SK-N-SH (cell line): ENCODE results near the gene POGZ. TPM values are rescaled to one million over a fixed set of nuclear protein-coding genes. Genes with fewer than 3 reads are reported as not detected.

Experiments
- CTCF ChIA-PET: fragments of 300-600, 350-600 bp; formaldehyde crosslinking; extraction: SDS; loops from one replicate; lab custom pipeline; 2021; lab: Yijun Ruan, JAX
- POLR2A ChIA-PET: fragments of 350-600 bp; sonication (Branson Sonifier 250); formaldehyde crosslinking; extraction: SDS; loops from one replicate; lab custom pipeline; 2020; ENCODE audit warnings: antibody characterized with exemption, inconsistent platforms; lab: Yijun Ruan, JAX
- DNase-seq: peaks from one replicate; pipeline ENCODE4 v3.0.0; 2012
- H2AFZ ChIP-seq: fragments of 200-600 bp; sonication (generic); 2 replicates; pipeline ENCODE4 v1.8.1; 2016; ENCODE audit warnings: antibody characterized with exemption, mild to moderate bottlenecking, low read depth
- H3F3A ChIP-seq: fragments of 200-600 bp; sonication (generic); replicated peaks from 2 replicates; pipeline ENCODE3; 2016; ENCODE audit warnings: antibody characterized with exemption, mild to moderate bottlenecking; ENCODE audit not compliant: insufficient read depth
- H3K27ac ChIP-seq, 2 experiments: fragments of 200-500 bp in 1 of 2; fragments of 200-600 bp in 1 of 2; sonication (Bioruptor generic) in 1 of 2; sonication (generic), shearing (Covaris generic) in 1 of 2; 2 replicates each; pipeline versions ENCODE4 v1.5.1 to v1.6.1; 2014 to 2016; ENCODE audit warnings: low read depth in 2 of 2, inconsistent platforms in 1 of 2, low read length in 1 of 2, mild to moderate bottlenecking in 1 of 2, mixed read lengths in 1 of 2
- H3K27me3 ChIP-seq: fragments of 200-600 bp; sonication (generic), shearing (Covaris generic); 2 replicates; pipeline ENCODE4 v1.6.1; 2016; ENCODE audit warnings: mixed run types; ENCODE audit not compliant: insufficient read depth
- H3K36me3 ChIP-seq, 2 experiments: fragments of 200-500 bp in 1 of 2; fragments of 200-600 bp in 1 of 2; sonication (Bioruptor generic) in 1 of 2; sonication (generic) in 1 of 2; replicated peaks in 1 of 2; 2 replicates each; pipeline versions ENCODE3 to v1.5.1; 2014 to 2016; ENCODE audit warnings: low read length in 1 of 2, mild to moderate bottlenecking in 1 of 2; ENCODE audit not compliant: insufficient read depth in 2 of 2, control insufficient read depth in 1 of 2
- H3K4me1 ChIP-seq, 2 experiments: fragments of 200-500 bp in 1 of 2; fragments of 200-600 bp in 1 of 2; sonication (Bioruptor generic) in 1 of 2; sonication (generic), shearing (Covaris generic) in 1 of 2; 2 replicates each; pipeline versions ENCODE4 v1.5.1 to v1.6.1; 2014 to 2016; ENCODE audit warnings: low read depth in 1 of 2, low read length in 1 of 2, mixed run types in 1 of 2; ENCODE audit not compliant: insufficient read depth in 2 of 2, control insufficient read depth in 1 of 2
- H3K4me2 ChIP-seq: fragments of 200-600 bp; sonication (generic), shearing (Covaris generic); 2 replicates; pipeline ENCODE4 v1.6.1; 2017; ENCODE audit warnings: mixed run types
- H3K4me3 ChIP-seq, 2 experiments: fragments of 200-500 bp in 1 of 2; fragments of 200-600 bp in 1 of 2; sonication (Bioruptor generic) in 1 of 2; sonication (generic), shearing (Covaris generic) in 1 of 2; 2 replicates each; pipeline versions ENCODE4 v1.5.1 to v1.8.1; 2014 to 2016; ENCODE audit warnings: low read depth in 2 of 2, inconsistent platforms in 1 of 2, low read length in 1 of 2, mild to moderate bottlenecking in 1 of 2, mixed read lengths in 1 of 2, moderate library complexity in 1 of 2
- H3K79me2 ChIP-seq: fragments of 200-600 bp; sonication (generic); 2 replicates; pipeline ENCODE4 v1.8.1; 2017; ENCODE audit warnings: mild to moderate bottlenecking; ENCODE audit not compliant: insufficient read depth
- H3K9ac ChIP-seq: fragments of 200-600 bp; sonication (generic); 2 replicates; pipeline ENCODE4 v1.6.1; 2017; ENCODE audit warnings: mixed run types
- H3K9me2 ChIP-seq: fragments of 200-600 bp; sonication (generic); 2 replicates; pipeline ENCODE4 v1.6.1; 2017; ENCODE audit warnings: mixed run types
- H3K9me3 ChIP-seq: fragments of 200-600 bp; sonication (generic); 2 replicates; pipeline ENCODE4 v1.6.1; 2017; ENCODE audit warnings: mixed run types, mild to moderate bottlenecking, moderate library complexity
- H4K20me1 ChIP-seq: fragments of 200-600 bp; sonication (generic); 2 replicates; pipeline ENCODE4 v1.6.1; 2017; ENCODE audit warnings: mild to moderate bottlenecking, mixed run types; ENCODE audit not compliant: insufficient read depth
- CHD2 ChIP-seq: fragments of 150-350 bp; IDR thresholded peaks from 2 replicates; pipeline ENCODE4 v1.6.1; 2018; ENCODE audit warnings: low read length; ENCODE audit not compliant: partially characterized antibody
- EZH2phosphoT487 ChIP-seq: fragments of 200-600 bp; sonication (generic); IDR thresholded peaks from 2 replicates; pipeline ENCODE4 v1.6.1; 2017; ENCODE audit warnings: low read depth, mixed run types, mild to moderate bottlenecking, antibody characterized with exemption, moderate library complexity, borderline replicate concordance
- FOSL2 ChIP-seq: IDR thresholded peaks from 2 replicates; pipeline ENCODE4 v1.4.0; 2012; ENCODE audit warnings: low read depth, mild to moderate bottlenecking, moderate library complexity, borderline replicate concordance
- FOXJ3 ChIP-seq: sonication (generic); formaldehyde crosslinking; IDR thresholded peaks from 2 replicates; pipeline ENCODE4 v1.5.1; 2020; ENCODE audit warnings: mild to moderate bottlenecking, missing genetic modification reagents
- FOXM1 ChIP-seq: IDR thresholded peaks from 2 replicates; pipeline ENCODE4 v1.4.0; 2012; ENCODE audit warnings: low read depth, mild to moderate bottlenecking
- GABPA ChIP-seq: IDR thresholded peaks from 2 replicates; pipeline ENCODE4 v1.4.0; 2012; ENCODE audit warnings: low read depth, mild to moderate bottlenecking
- GATA2 ChIP-seq: sonication (generic); formaldehyde crosslinking; IDR thresholded peaks from 2 replicates; pipeline ENCODE4 v1.5.0; 2020; ENCODE audit warnings: mild to moderate bottlenecking, missing genetic modification reagents
- JUND ChIP-seq: IDR thresholded peaks from 2 replicates; pipeline ENCODE4 v1.4.0; 2012
- MEF2A ChIP-seq: IDR thresholded peaks from 2 replicates; pipeline ENCODE4 v1.4.0; 2012; ENCODE audit warnings: low read depth, borderline replicate concordance
- MXI1 ChIP-seq: IDR thresholded peaks from 2 replicates; pipeline ENCODE4 v1.6.1; 2012; ENCODE audit warnings: mild to moderate bottlenecking, low read depth, low read length, improper control_type of control experiment
- NFIC ChIP-seq: IDR thresholded peaks from 2 replicates; pipeline ENCODE4 v1.4.0; 2012; ENCODE audit warnings: borderline replicate concordance
- POLR2AphosphoS5 ChIP-seq: IDR thresholded peaks from 2 replicates; pipeline ENCODE4 v1.6.1; 2012; ENCODE audit warnings: low read depth, low read length
- RAD21 ChIP-seq: IDR thresholded peaks from 2 replicates; pipeline ENCODE4 v1.6.1; 2012; ENCODE audit warnings: mild to moderate bottlenecking, low read length
- RCOR1 ChIP-seq: fragments of 150-350 bp; IDR thresholded peaks from 2 replicates; pipeline ENCODE4 v1.6.1; 2017; ENCODE audit warnings: antibody characterized with exemption, low read length
- RXRA ChIP-seq: IDR thresholded peaks from 2 replicates; pipeline ENCODE4 v1.4.0; 2012; ENCODE audit warnings: low read depth, mild to moderate bottlenecking, borderline replicate concordance
- SIN3A ChIP-seq: IDR thresholded peaks from 2 replicates; pipeline ENCODE4 v1.6.1; 2012; ENCODE audit warnings: low read depth, mild to moderate bottlenecking, low read length, moderate library complexity, borderline replicate concordance
- SMC3 ChIP-seq: IDR thresholded peaks from 2 replicates; pipeline ENCODE4 v1.6.1; 2012; ENCODE audit warnings: low read depth, low read length, improper control_type of control experiment
- TAF1 ChIP-seq: IDR thresholded peaks from 2 replicates; pipeline ENCODE4 v1.6.1; 2012; ENCODE audit warnings: low read depth, mild to moderate bottlenecking, low read length, moderate library complexity, borderline replicate concordance
- TCF12 ChIP-seq: IDR thresholded peaks from 2 replicates; pipeline ENCODE4 v1.4.0; 2012
- TEAD4 ChIP-seq: IDR thresholded peaks from 2 replicates; pipeline ENCODE4 v1.4.0; 2012; ENCODE audit warnings: mild to moderate bottlenecking, borderline replicate concordance; ENCODE audit not compliant: insufficient read depth
- YY1 ChIP-seq: IDR thresholded peaks from 2 replicates; pipeline ENCODE4 v1.4.0; 2012; ENCODE audit warnings: low read depth, mild to moderate bottlenecking
- WGBS: methylation state at CpG from one replicate; pipeline ENCODE4 v1.1.6; 2017; ENCODE audit warnings: low lambda C conversion rate; 5-methylcytosine and 5-hydroxymethylcytosine counted together
- polyA plus RNA-seq, 3 experiments: library from polyadenylated mRNA; depleted of rRNA; stranded (reverse); fragments of >200 nt; gene quantifications; 2 replicates each; pipeline ENCODE4 v1.2.3, GENCODE V29; 2012
- TF ChIP-seq, protein P1 (sequence below): fragments of 150-350 bp; IDR thresholded peaks from 2 replicates; pipeline ENCODE4 v1.6.1; 2017; ENCODE audit warnings: antibody characterized with exemption, low read length, low read depth, borderline replicate concordance
- TF ChIP-seq, protein P2 (sequence below): IDR thresholded peaks from 2 replicates; pipeline ENCODE4; 2012
- TF ChIP-seq, protein P3 (sequence below): IDR thresholded peaks from 2 replicates; pipeline ENCODE4 v1.4.0; 2012; ENCODE audit warnings: low read depth, borderline replicate concordance

The POGZ gene
- polyA plus RNA-seq, 1 of the 3 experiments (the other 2 are of a cell fraction), result 23.9 TPM

DNA sequence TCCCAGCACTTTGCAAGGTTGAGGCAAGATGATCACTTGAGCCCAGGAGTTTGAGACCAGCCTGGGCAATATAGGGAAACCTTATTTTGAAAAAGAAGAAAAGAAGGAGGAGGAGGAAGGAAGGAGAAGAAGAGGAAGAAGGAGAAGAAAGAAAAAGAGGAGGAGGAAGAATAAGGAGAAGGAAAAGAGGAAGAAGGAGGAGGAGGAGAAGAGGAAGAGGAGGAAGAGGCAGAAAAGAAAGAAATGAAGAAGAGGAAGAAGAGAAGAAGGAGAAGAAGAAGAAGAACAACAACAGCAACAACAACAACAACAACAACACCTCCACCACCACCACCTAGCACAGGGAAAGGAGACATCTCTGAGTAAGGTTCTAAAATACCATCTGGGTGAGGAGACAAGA lies 97.4 kb downstream of the POGZ start:
- Histone ChIP-seq H4K20me1 (no peaks in the 10 kb centered on the region), H3K9me2 (no peaks in the 10 kb centered on the region), H3F3A (no peaks in the 10 kb centered on the region), H3K4me1 (no peaks in the 10 kb centered on the region), H2AFZ (no peak overlapping the region), H3K4me3 (no peak overlapping the region), H3K9ac (no peak overlapping the region), H3K27ac (no peak overlapping the region), H3K36me3 (no peaks in the 10 kb centered on the region), H3K4me2 (no peak overlapping the region), H3K79me2 (no peaks in the 10 kb centered on the region), H3K9me3 (peaks cover 7% of the 10 kb centered on the region; the same call in 1 of the 2 replicates), H3K27me3 (no peaks in the 10 kb centered on the region)
- ChIA-PET CTCF (interaction anchor here (1.0 to 1.7 kb wide), 2 partner anchors 9 to 21 kb away, joined by 3 to 10 read pairs; no protein-coding TSS in a partner anchor), POLR2A (no interaction called here)
- no peak for DNase-seq
- TF ChIP-seq, protein P1, sequence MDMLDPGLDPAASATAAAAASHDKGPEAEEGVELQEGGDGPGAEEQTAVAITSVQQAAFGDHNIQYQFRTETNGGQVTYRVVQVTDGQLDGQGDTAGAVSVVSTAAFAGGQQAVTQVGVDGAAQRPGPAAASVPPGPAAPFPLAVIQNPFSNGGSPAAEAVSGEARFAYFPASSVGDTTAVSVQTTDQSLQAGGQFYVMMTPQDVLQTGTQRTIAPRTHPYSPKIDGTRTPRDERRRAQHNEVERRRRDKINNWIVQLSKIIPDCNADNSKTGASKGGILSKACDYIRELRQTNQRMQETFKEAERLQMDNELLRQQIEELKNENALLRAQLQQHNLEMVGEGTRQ, result no peak
- TF ChIP-seq, protein P2, sequence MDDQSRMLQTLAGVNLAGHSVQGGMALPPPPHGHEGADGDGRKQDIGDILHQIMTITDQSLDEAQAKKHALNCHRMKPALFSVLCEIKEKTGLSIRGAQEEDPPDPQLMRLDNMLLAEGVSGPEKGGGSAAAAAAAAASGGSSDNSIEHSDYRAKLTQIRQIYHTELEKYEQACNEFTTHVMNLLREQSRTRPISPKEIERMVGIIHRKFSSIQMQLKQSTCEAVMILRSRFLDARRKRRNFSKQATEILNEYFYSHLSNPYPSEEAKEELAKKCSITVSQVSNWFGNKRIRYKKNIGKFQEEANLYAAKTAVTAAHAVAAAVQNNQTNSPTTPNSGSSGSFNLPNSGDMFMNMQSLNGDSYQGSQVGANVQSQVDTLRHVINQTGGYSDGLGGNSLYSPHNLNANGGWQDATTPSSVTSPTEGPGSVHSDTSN, result no peak
- TF ChIP-seq GABPA (no peak), JUND (no peak), YY1 (no peak), POLR2AphosphoS5 (no peak), MXI1 (no peak), TAF1 (no peak), FOSL2 (no peak), CHD2 (no peak), MEF2A (no peak), FOXJ3 (CRISPR knock-in tag) (no peak), GATA2 (CRISPR knock-in tag) (no peak), SIN3A (no peak), RCOR1 (no peak), RXRA (no peak), TCF12 (no peak)
- TF ChIP-seq, protein P3, sequence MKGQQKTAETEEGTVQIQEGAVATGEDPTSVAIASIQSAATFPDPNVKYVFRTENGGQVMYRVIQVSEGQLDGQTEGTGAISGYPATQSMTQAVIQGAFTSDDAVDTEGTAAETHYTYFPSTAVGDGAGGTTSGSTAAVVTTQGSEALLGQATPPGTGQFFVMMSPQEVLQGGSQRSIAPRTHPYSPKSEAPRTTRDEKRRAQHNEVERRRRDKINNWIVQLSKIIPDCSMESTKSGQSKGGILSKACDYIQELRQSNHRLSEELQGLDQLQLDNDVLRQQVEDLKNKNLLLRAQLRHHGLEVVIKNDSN, result no peak

DNA sequence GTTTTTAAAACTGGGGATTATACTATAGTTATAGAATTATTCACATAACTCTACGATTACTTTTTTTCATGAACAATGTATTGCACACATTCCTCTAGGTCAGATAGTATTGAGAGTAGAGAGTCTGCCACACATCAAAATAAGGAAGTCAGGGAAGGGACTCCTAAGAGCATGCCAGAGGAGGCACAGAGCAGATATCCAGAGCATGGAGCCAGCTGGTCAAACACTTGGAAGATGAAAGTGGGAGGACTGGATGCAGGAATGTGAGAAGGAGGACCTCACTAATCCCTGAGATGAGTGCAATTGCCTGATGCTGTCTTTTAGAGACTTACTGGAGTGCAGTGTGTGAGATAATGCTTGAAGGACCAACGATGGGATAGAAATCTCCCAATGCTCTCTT lies 102.6 kb downstream of the POGZ start:
- CTCF ChIA-PET, result interaction anchor here (1.6 kb wide), 1 partner anchor 16 kb away, joined by 7 read pairs; no protein-coding TSS in a partner anchor
- H3K9ac ChIP-seq, result no peak overlapping the region
- TF ChIP-seq NFIC (no peak), RAD21 (no peak), SMC3 (no peak), GATA2 (CRISPR knock-in tag) (no peak), TEAD4 (no peak), RXRA (no peak), FOXM1 (no peak), SIN3A (no peak), RCOR1 (no peak), JUND (no peak), EZH2phosphoT487 (no peak)
- TF ChIP-seq, protein P1, result no peak
- TF ChIP-seq, protein P3, result no peak
- TF ChIP-seq, protein P2, result no peak

More for the DNA sequence above, 102.6 kb downstream of the POGZ start:
- Histone ChIP-seq H3K4me2 (no peak overlapping the region), H3K4me3 (no peak overlapping the region), H3K27ac (no peak overlapping the region), H4K20me1 (no peaks in the 10 kb centered on the region), H2AFZ (no peak overlapping the region), H3K36me3 (no peaks in the 10 kb centered on the region), H3K79me2 (no peaks in the 10 kb centered on the region), H3K4me1 (no peaks in the 10 kb centered on the region), H3K9me2 (no peaks in the 10 kb centered on the region), H3K9me3 (no peaks in the 10 kb centered on the region), H3K27me3 (no peaks in the 10 kb centered on the region; the same call in 1 of the 2 replicates), H3F3A (no peaks in the 10 kb centered on the region)
- WGBS, result 21% methylated on average over 2 of the region's 2 CpGs
- POLR2A ChIA-PET, result no interaction called here
- DNase-seq, result no peak
